Gastroesophageal sphincter (tissue), 4 donors: ENCODE results near the gene TRAPPC14. TPM values are rescaled to one million over a fixed set of nuclear protein-coding genes. Genes with fewer than 3 reads are reported as not detected.

Experiments used
- ATAC-seq: fragments of 150-250 bp; one replicate; pipeline ENCODE4 v1.9.1; 2016; ENCODE audit warnings: mild to moderate bottlenecking, moderate library complexity
- H3K27ac ChIP-seq, 4 donors: fragments of 200-600 bp; sonication (generic) in 3 of 4; 1 replicate in 3 of 4; 2 replicates in 1 of 4; pipeline ENCODE4 v1.5.1; 2016 to 2019
- H3K27me3 ChIP-seq: fragments of 200-600 bp; sonication (generic); one replicate; pipeline ENCODE4 v1.5.1; 2019
- H3K36me3 ChIP-seq, 2 donors: fragments of 200-600 bp; sonication (generic); one replicate each; pipeline ENCODE4 v1.5.1; 2019; ENCODE audit warnings: control low read depth in 1 of 2
- H3K4me1 ChIP-seq, 3 donors: fragments of 200-600 bp; sonication (generic); 1 replicate in 2 of 3; 2 replicates in 1 of 3; pipeline ENCODE4 v1.5.1; 2016 to 2019; ENCODE audit warnings: control low read depth in 2 of 3
- H3K4me3 ChIP-seq, 2 donors: fragments of 200-600 bp; sonication (generic); one replicate each; pipeline ENCODE4 v1.5.1; 2019; ENCODE audit warnings: mild to moderate bottlenecking in 1 of 2, moderate library complexity in 1 of 2
- H3K9me3 ChIP-seq, 3 donors: fragments of 200-600 bp; sonication (generic); one replicate each; pipeline ENCODE4 v1.5.1; 2017 to 2019; ENCODE audit warnings: control low read depth in 2 of 3
- CTCF ChIP-seq, 4 experiments: fragments of 200-600 bp in 2 of 4; fragments of 450-650 bp in 2 of 4; sonication (generic) in 1 of 4; IDR thresholded peaks; one replicate each; pipeline ENCODE4 v1.5.1; 2017 to 2019; ENCODE audit warnings: antibody characterized with exemption in 4 of 4, mild to moderate bottlenecking in 2 of 4, moderate library complexity in 2 of 4
- EP300 ChIP-seq: sonication (generic); formaldehyde crosslinking; IDR thresholded peaks from one replicate; pipeline ENCODE4 v1.6.1; 2017; ENCODE audit warnings: antibody characterized with exemption, mild to moderate bottlenecking
- POLR2A ChIP-seq, 2 donors: fragments of 450-650 bp; IDR thresholded peaks; one replicate each; pipeline ENCODE4 v1.6.1; 2017; ENCODE audit warnings: antibody characterized with exemption in 2 of 2, mild to moderate bottlenecking in 2 of 2, moderate library complexity in 1 of 2
- POLR2AphosphoS5 ChIP-seq: sonication (generic); formaldehyde crosslinking; IDR thresholded peaks from one replicate; pipeline ENCODE4 v1.6.1; 2017; ENCODE audit warnings: antibody characterized with exemption
- WGBS, 2 donors: methylation state at CpG; one replicate each; pipeline ENCODE4 v1.1.5; 2018; ENCODE audit warnings: low coverage in 1 of 2; 5-methylcytosine and 5-hydroxymethylcytosine counted together
- total RNA-seq, 4 donors: library from RNA; depleted of rRNA; stranded (reverse); fragments of >200 nt; gene quantifications; one replicate each; pipeline ENCODE4 v1.1.0, GENCODE V29; 2016

The TRAPPC14 gene
- total RNA-seq, 4 donors from 2014 or later: 3.0 to 7.8 (median 7.3) TPM

DNA sequence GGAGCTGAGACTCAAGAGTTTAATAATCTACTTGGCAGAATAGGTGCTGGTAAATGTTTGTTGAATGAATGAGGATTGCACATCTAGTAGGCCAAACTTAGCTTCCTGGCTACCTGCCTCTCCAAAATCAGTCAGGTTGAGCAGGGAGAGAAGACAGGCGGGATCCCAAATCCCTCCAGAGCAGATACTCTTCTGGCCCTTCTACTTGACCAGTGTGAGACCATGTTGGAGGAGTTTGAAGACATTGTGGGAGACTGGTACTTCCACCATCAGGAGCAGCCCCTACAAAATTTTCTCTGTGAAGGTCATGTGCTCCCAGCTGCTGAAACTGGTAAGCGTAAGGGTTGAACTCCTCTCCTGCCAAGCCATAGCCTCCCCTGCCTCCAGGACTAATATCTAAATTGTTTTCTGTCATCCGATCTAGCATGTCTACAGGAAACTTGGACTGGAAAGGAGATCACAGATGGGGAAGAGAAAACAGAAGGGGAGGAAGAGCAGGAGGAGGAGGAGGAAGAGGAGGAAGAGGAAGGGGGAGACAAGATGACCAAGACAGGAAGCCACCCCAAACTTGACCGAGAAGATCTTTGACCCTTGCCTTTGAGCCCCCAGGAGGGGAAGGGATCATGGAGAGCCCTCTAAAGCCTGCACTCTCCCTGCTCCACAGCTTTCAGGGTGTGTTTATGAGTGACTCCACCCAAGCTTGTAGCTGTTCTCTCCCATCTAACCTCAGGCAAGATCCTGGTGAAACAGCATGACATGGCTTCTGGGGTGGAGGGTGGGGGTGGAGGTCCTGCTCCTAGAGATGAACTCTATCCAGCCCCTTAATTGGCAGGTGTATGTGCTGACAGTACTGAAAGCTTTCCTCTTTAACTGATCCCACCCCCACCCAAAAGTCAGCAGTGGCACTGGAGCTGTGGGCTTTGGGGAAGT, 34.0 kb downstream of the TRAPPC14 start:
- peaks cover 0 to 67% (median 23%) of the 10 kb centered on the region in 3 donors for H3K4me1 ChIP-seq
- H3K27ac ChIP-seq: peak overlapping the region in 1 of 4 donors; percentile 98
- no peaks in the 10 kb centered on the region for H3K27me3 ChIP-seq
- peaks cover 0 to 27% of the 10 kb centered on the region in 2 donors for H3K36me3 ChIP-seq
- H3K9me3 ChIP-seq: no peaks in the 10 kb centered on the region
- no peak overlapping the region for H3K4me3 ChIP-seq
- no peak for TF ChIP-seq POLR2A (IDR thresholded peaks at IDR 0.05)
- TF ChIP-seq EP300: no peak
- no peak for TF ChIP-seq POLR2AphosphoS5
- no peak for TF ChIP-seq CTCF (IDR thresholded peaks at IDR 0.05)
- ATAC-seq: no peak
- 61 to 100% methylated on average over 1 to 4 of the region's 4 CpGs for WGBS, 2 donors

- ATAC-seq: no peak
- Histone ChIP-seq H3K27me3 (no peaks in the 10 kb centered on the region), H3K9me3 (no peaks in the 10 kb centered on the region), H3K27ac (no peak overlapping the region), H3K4me1 (peaks cover 0 to 68% (median 23%) of the 10 kb centered on the region in 3 donors), H3K4me3 (no peak overlapping the region), H3K36me3 (peaks cover 0 to 27% of the 10 kb centered on the region in 2 donors)
- TF ChIP-seq CTCF (IDR thresholded peaks at IDR 0.05): no peak
- TF ChIP-seq EP300: no peak
- TF ChIP-seq POLR2AphosphoS5: no peak
- TF ChIP-seq POLR2A (IDR thresholded peaks at IDR 0.05): no peak
- 100% methylated on average over 1 of the region's 1 CpG; no CpG with 5 or more reads in 1 of the 2 donors for WGBS, 2 donors
These were observed 36.0 kb downstream of the TRAPPC14 start for GRCh38 chr7:100122568-100122967.

GRCh38 chr7:100122067-100122466, 36.5 kb downstream of the TRAPPC14 start:
- Histone ChIP-seq H3K4me1 (peaks cover 0 to 67% (median 23%) of the 10 kb centered on the region in 3 donors), H3K27me3 (no peaks in the 10 kb centered on the region), H3K36me3 (peaks cover 0 to 27% of the 10 kb centered on the region in 2 donors), H3K27ac (no peak overlapping the region), H3K9me3 (no peaks in the 10 kb centered on the region), H3K4me3 (no peak overlapping the region)
- 72% methylated on average over 13 of the region's 13 CpGs; no CpG with 5 or more reads in 1 of the 2 donors for WGBS, 2 donors
- TF ChIP-seq POLR2A (IDR thresholded peaks at IDR 0.05) (no peak), POLR2AphosphoS5 (no peak), EP300 (no peak), CTCF (IDR thresholded peaks at IDR 0.05) (no peak)
- ATAC-seq: no peak

- H3K36me3 ChIP-seq: peaks cover 0 to 29% of the 10 kb centered on the region in 2 donors
- H3K4me3 ChIP-seq: peak overlapping the region in 1 of 2 donors; percentile 68
- peaks cover 0 to 57% (median 16%) of the 10 kb centered on the region in 3 donors for H3K4me1 ChIP-seq
- no peaks in the 10 kb centered on the region for H3K9me3 ChIP-seq
- H3K27me3 ChIP-seq: no peaks in the 10 kb centered on the region
- ATAC-seq: no peak
- 0% methylated on average over 1 of the region's 1 CpG; no CpG with 5 or more reads in 1 of the 2 donors for WGBS, 2 donors
- peak overlapping the region in 3 of 4 donors; percentile 88 to 91 (median 89) for H3K27ac ChIP-seq
- TF ChIP-seq POLR2AphosphoS5 (no peak), CTCF (IDR thresholded peaks at IDR 0.05) (no peak), POLR2A (IDR thresholded peaks at IDR 0.05) (no peak), EP300 (no peak)
These were observed 37.8 kb downstream of the TRAPPC14 start for GRCh38 chr7:100120733-100121036.
